Measurements from ENCODE around the gene DSP.

DNA sequence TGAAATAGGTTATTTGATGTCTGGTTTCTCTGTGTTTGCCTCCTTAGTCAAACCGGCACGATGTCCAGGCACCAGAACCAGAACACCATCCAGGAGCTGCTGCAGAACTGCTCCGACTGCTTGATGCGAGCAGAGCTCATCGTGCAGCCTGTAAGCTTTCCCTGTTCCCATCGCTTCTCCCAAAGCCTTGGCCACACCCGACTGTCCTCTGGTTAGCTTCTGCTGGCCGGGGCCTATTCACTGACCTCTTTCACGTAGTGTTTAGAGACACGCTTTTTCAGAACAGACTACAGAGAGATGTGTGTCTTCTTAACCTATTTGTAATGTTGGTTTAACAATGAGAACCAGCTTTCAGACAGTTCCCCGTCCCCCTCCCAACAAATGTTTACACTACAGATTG, 14.2 kb downstream of the DSP start:
- TF ChIP-seq, protein P1, sequence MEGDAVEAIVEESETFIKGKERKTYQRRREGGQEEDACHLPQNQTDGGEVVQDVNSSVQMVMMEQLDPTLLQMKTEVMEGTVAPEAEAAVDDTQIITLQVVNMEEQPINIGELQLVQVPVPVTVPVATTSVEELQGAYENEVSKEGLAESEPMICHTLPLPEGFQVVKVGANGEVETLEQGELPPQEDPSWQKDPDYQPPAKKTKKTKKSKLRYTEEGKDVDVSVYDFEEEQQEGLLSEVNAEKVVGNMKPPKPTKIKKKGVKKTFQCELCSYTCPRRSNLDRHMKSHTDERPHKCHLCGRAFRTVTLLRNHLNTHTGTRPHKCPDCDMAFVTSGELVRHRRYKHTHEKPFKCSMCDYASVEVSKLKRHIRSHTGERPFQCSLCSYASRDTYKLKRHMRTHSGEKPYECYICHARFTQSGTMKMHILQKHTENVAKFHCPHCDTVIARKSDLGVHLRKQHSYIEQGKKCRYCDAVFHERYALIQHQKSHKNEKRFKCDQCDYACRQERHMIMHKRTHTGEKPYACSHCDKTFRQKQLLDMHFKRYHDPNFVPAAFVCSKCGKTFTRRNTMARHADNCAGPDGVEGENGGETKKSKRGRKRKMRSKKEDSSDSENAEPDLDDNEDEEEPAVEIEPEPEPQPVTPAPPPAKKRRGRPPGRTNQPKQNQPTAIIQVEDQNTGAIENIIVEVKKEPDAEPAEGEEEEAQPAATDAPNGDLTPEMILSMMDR (IDR thresholded peaks at IDR 0.05; ENCODE audit: low read depth, low read length) = no peak
- TF ChIP-seq EZH2phosphoT487 (IDR thresholded peaks at IDR 0.05; ENCODE audit: low read depth) = no peak

All from OCI-LY3 (cell line).